Chondrocyte (in vitro differentiated cells): Measurements from ENCODE around the gene USP12. TPM values are rescaled to one million over a fixed set of nuclear protein-coding genes. Genes with fewer than 3 reads are reported as not detected.

ENCODE experiments used
- DNase-seq: peaks from one replicate; pipeline ENCODE4 v3.0.0; 2021; ENCODE audit warnings: mixed read lengths, low spot score
- H3K27ac Mint-ChIP-seq: one replicate; pipeline ENCODE4 v1.8.0; 2021; ENCODE audit warnings: mild to moderate bottlenecking, moderate library complexity, mixed read lengths; ENCODE audit not compliant: unreplicated experiment
- H3K27me3 Mint-ChIP-seq: 2 replicates; pipeline ENCODE4 v1.8.0; 2021; ENCODE audit warnings: low read depth, mixed read lengths
- H3K36me3 Mint-ChIP-seq: 2 replicates; pipeline ENCODE4 v1.8.0; 2021; ENCODE audit warnings: low read depth, mixed read lengths
- H3K4me1 Mint-ChIP-seq: 2 replicates; pipeline ENCODE4 v1.8.0; 2021; ENCODE audit warnings: low read depth, mild to moderate bottlenecking, mixed read lengths
- H3K4me3 Mint-ChIP-seq: one replicate; pipeline ENCODE4 v1.8.0; 2021; ENCODE audit warnings: mild to moderate bottlenecking, moderate library complexity, mixed read lengths; ENCODE audit not compliant: unreplicated experiment
- H3K9me3 Mint-ChIP-seq: 2 replicates; pipeline ENCODE4 v1.8.0; 2021; ENCODE audit warnings: low read depth, mixed read lengths
- total RNA-seq: library from RNA; stranded (reverse); gene quantifications from 3 replicates; pipeline ENCODE4 v1.2.1, GENCODE V29; 2021
- TF ChIP-seq, protein P1 (sequence below): fragments of 200-600 bp; sonication (generic); IDR thresholded peaks from 2 replicates; pipeline ENCODE4 v1.5.0; 2021; ENCODE audit warnings: antibody characterized with exemption, mild to moderate bottlenecking, moderate library complexity

USP12 gene
- total RNA-seq, 1 donor from 2014 or later: 23.2 TPM

DNA sequence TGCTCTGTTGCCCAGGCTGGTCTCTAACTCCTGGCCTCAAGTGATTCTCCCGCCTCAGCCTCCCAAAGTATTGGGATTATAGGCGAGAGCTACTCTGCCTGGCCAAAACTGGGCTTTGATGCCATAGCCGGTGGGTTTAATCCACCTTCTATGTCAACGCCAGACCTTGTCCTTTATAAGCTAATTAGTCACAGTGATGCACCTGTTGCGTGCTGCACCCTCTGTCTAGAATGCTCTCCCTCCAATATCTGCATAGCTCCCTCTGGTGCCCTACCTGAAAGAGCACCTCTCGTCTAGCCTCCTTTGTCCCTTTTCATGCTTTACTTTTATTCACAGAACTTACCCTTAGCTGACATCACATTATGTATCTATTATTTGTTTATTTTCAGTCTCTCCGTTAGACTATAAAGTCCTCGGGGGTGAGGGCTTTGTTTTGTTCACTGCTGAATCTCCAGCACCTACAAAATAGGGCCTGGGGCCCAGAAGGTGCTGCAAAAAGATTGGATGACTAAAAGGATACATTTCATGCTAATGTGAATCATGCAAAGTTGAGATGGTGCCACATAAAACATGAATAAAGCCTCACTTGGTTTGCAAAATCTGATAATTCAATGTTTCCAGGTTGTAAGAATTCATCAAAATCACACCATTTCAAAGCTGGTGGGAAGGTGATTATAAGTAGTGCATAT, 148.1 kb downstream of the USP12 start:
- Mint-ChIP-seq H3K9me3 (no peaks in the 10 kb centered on the region), H3K4me3 (no peak overlapping the region), H3K4me1 (no peaks in the 10 kb centered on the region), H3K27ac (no peak overlapping the region), H3K27me3 (peaks cover 1% of the 10 kb centered on the region), H3K36me3 (peaks cover 1% of the 10 kb centered on the region)
- TF ChIP-seq, protein P1, sequence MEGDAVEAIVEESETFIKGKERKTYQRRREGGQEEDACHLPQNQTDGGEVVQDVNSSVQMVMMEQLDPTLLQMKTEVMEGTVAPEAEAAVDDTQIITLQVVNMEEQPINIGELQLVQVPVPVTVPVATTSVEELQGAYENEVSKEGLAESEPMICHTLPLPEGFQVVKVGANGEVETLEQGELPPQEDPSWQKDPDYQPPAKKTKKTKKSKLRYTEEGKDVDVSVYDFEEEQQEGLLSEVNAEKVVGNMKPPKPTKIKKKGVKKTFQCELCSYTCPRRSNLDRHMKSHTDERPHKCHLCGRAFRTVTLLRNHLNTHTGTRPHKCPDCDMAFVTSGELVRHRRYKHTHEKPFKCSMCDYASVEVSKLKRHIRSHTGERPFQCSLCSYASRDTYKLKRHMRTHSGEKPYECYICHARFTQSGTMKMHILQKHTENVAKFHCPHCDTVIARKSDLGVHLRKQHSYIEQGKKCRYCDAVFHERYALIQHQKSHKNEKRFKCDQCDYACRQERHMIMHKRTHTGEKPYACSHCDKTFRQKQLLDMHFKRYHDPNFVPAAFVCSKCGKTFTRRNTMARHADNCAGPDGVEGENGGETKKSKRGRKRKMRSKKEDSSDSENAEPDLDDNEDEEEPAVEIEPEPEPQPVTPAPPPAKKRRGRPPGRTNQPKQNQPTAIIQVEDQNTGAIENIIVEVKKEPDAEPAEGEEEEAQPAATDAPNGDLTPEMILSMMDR: no peak
- no peak for DNase-seq

DNA sequence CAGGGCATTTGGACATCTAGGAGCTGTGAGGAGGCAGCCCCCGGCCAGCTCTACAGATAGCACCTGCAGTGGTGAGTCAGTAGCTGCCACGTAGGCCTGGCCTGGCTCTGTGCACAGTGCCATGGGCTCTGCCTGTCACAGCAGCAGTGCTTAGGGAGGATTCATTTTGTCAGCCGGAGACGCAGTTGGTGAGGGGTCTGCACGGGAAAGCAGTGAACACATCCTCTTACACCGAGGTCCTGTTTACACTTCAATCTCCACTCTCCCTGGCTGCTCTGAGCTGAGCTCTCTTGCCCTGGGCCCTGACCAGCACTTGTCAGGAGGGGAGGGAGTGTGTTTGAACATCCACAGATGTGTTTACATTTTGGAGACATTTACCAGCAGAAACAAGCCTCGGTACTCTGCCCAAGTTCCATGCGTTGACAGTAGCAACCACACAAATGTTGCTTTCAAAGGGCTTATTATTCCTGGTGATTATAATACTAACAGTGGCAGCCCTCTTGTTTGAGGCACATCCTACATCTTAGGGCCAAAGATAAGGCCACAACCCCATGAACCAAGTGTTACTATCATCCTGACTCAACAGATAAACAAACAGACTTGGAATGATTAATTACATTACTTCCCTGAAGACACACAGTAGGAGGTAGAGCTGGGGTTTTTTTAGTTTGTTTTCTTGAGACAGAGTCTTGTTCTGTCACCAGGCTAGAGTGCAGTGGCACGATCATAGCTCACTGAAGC, 148.9 kb downstream of the USP12 start:
- Mint-ChIP-seq H3K36me3 (peaks cover 1% of the 10 kb centered on the region), H3K4me3 (no peak overlapping the region), H3K4me1 (no peaks in the 10 kb centered on the region), H3K9me3 (no peaks in the 10 kb centered on the region), H3K27me3 (no peaks in the 10 kb centered on the region), H3K27ac (no peak overlapping the region)
- TF ChIP-seq, protein P1: no peak
- no peak for DNase-seq

DNA sequence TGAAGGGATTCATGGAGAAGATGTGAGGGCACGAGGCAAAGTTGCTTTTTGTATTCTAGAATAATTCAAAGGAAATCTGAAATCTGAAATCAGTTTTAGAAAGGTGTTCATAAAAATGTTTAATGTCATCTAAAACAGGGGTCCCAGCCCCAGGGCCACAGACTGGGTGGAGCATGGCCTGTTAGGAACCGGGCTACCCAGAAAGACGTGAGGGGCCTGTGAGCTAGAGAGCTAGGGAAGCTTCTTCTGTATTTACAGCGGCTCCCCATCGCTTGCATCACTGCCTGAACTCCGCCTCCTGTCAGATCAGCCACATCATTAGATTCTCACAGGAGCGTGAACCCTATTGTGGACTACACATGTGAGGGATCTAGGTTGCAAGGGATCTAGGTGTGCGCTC, 151.2 kb downstream of the USP12 start:
- no peaks in the 10 kb centered on the region for H3K36me3 Mint-ChIP-seq
- TF ChIP-seq, protein P1: no peak
- no peaks in the 10 kb centered on the region for H3K9me3 Mint-ChIP-seq
- no peak overlapping the region for H3K27ac Mint-ChIP-seq
- no peaks in the 10 kb centered on the region for H3K27me3 Mint-ChIP-seq
- no peak overlapping the region for H3K4me3 Mint-ChIP-seq
- DNase-seq: no peak
- H3K4me1 Mint-ChIP-seq: no peaks in the 10 kb centered on the region

DNA sequence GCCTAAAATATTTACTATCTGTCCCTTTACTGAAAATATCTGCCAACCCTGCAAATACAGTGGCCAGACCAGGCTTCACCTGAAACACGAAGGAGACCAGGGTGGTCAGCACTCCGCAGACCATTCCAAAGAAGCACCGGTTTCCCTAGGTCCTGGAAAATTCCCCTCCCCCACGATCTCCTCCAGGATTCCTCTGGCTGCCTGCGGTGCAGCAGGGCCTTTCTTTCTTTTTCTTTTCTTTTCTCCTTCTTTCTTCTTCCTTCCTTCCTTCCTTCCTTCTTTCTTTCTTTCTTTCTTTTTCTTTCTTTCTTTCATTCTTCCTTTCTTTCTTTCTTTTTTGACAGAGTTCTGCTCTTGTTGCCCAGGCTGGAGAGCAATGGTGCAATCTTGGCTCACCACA, 152.7 kb downstream of the USP12 start:
- no peaks in the 10 kb centered on the region for H3K27me3 Mint-ChIP-seq
- no peaks in the 10 kb centered on the region for H3K4me1 Mint-ChIP-seq
- TF ChIP-seq, protein P1: no peak
- no peaks in the 10 kb centered on the region for H3K9me3 Mint-ChIP-seq
- no peak for DNase-seq
- H3K4me3 Mint-ChIP-seq: no peak overlapping the region
- no peak overlapping the region for H3K27ac Mint-ChIP-seq
- no peaks in the 10 kb centered on the region for H3K36me3 Mint-ChIP-seq

DNA sequence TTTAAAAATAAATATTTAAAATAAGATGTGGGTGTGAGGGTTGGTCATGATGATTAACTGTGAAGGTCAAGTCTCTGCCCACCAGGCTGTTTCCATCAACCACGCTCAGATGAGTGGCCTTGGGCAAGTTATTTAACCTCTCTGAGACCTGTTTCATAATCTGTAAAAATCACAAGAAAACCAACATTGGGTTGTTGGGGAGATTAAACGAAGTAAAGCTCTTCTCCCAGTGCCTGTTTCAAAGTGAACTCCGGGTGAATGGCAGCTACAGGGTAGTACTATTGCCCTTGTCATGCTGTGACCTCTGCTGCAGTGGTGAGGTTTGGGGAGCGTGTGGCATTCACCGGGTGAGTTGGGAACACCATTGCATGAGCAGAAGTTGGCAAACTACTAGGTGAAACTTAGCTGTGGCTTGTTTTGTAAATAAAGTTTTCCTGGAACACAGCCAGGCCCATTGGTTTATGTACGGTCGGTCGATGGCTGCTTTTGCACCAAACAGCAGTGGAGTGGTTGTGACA, 153.2 kb downstream of the USP12 start:
- DNase-seq: no peak
- Mint-ChIP-seq H3K27ac (no peak overlapping the region), H3K9me3 (no peaks in the 10 kb centered on the region), H3K4me3 (no peak overlapping the region), H3K36me3 (no peaks in the 10 kb centered on the region), H3K4me1 (no peaks in the 10 kb centered on the region), H3K27me3 (no peaks in the 10 kb centered on the region)
- TF ChIP-seq, protein P1: no peak
